HG03575 (cell line): Measurements from ENCODE around the gene SAT1.
"Not testable (repeated sequence)": the region's sequence is repeated elsewhere in the genome, so short reads cannot be mapped to it uniquely, and the experiment has no call there.

ENCODE experiments used
- ATAC-seq: cut with Tn5 transposase; IDR thresholded peaks from one replicate; pipeline ENCODE4 v1.9.1; 2021; ENCODE audit not compliant: unreplicated experiment, insufficient number of reproducible peaks, low FRiP score; ENCODE audit errors: extremely low read depth

Gene SAT1

DNA sequence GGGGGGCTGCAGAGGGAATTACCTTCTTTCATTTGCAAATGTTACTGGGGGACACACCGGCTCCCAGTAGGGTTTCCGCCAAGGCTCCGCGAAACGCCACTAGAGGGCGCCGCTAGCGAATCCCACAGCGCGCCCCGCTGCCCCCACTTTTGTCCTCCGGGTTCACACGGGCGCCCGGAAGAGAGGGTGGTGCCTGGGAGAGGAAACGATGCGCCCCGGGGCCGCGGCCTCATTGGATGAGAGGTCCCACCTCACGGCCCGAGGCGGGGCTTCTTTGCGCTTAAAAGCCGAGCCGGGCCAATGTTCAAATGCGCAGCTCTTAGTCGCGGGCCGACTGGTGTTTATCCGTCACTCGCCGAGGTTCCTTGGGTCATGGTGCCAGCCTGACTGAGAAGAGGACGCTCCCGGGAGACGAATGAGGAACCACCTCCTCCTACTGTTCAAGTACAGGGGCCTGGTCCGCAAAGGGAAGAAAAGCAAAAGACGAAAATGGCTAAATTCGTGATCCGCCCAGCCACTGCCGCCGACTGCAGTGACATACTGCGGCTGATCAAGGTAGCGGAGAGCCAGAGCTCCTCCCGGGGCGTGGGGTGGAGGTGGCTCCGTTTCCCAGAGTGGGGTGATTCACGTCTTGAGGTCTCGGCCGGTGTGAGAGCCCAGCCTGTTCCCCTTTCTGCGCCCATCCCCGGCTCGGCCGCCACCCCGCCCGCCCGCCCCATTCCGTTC is at the start of gene SAT1:
SAT1 (plus strand) TSS at position 311 of the 726 bp plus-strand sequence; CDS start at position 490, 179 bp downstream.
- peak; percentile 47 for ATAC-seq

DNA sequence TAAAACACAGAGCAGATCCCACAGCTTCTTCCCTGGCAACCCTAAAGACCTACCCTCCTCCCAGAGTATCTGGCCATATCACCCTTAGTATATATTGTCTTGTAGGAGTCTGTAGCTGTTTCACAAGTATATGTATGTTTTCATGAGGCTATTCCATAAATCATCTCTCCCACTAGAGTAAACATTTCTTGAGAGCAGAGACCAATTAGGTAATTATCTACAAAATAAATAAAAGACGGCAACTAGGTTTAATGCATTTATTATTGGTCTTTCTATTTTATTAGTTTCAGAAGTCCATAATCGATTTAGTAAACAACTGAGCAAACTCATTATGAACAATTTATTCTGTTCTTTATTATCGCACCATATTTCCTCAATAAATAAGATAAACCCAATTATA is 46.9 kb upstream of the SAT1 start:
- no peak for ATAC-seq

DNA sequence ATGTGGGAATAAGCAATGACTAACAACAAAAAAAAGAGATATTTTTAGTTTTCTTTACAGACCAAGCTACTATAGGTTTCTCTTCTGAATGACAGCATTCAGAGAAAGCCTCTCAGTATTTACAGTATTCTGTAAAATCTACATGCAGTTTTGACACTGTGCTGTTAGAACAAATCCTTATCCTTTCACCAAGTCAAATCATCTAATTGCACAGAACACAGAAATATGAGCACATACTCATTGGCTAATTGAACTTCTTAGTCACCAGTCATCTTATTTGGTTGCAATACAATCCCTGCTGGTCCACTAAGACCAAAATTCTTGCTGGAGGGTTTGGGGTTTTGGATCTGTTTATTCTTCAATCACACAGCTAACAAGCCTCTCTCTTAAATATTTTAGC is 45.6 kb upstream of the SAT1 start:
- ATAC-seq = no peak

DNA sequence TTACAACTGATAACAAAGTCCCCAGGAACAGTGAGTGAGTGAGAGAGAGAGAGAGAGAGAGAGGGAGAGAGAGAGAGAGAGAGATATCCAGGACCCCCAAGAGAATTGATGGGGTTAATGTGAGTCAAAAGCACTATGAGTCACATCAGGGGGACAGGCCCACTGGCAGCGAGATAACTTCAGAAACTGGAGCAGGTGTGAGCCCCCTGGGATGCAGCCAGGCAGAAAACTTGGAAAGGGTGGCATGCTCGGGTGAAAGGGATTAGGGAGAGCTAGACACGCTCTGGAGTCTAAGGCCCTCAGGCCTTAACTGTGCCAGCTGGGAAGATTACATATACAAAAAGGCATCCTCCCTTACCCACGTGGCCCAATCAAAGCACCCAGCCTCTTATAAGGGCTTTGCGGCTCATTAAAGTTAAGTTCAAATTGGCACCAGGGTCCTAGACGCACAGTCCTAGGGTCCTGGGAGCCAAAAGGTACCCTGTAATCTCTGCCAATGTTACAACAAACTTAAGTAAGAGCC is 40.7 kb upstream of the SAT1 start:
- no peak for ATAC-seq

DNA sequence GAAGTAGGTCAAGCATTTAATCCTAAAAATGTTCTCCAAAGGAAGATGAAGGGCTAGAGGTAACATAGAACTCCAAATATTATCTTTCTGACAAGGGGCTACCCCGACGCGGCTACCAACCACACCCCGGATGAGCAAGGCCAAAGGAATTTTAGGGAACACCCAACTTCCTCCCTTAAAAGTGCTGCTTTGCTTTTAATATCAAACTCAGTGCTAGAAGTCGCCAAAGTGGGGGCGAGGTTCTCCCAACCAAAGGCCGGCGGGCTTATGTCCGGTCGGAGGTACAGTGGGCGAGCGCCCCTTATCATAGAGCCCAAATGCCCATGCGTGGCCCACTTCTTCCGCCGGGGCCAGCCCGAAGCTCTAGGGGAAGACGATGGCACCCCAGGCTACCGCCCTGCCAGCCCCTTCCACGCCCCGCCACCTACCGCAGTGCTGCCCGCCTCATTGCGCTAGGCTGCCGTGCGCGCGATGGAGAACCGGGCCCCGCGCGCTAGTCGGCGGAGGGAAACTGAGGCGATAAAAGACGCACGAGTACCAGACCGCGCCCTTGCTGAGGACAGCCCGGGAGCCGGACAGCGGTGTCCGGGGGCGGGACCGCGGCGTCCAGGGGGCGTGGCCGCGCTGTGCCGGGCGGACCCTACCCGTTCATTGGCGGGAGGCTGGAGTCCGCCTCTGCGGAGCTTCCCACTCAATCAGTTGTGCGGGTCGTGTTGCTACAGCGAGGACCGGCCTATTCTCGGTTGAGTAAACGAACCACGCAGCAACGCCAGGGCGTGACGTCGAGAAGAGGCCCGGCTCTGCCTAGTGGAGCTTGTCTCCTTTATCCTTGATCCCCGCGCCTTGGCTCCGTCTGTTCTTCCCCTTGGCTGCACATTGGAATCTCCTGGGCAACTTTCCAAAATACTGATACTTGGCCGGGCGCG is 40.0 kb upstream of the SAT1 start, which contains the start of gene ACOT9:
ACOT9 (minus strand) TSS at position 580 of the 926 bp plus-strand sequence; CDS start at position 448, 132 bp downstream.
- ATAC-seq = peak; percentile 65

DNA sequence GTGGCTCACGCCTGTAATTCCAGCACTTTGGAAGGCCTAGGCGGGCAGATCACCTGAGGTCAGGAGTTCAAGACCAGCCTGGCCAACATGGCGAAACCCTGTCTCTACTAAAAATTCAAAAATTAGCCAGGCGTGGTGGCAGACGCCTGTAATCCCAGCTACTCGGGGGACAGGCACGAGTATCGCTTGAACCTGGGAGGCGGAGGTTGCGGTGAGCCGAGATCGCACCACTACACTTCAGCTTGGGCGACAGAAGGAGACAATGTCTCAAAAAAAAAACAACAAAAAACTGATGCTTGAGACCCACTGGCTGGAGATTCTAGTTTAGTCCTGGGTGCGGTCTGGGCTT is 39.4 kb upstream of the SAT1 start:
- not testable (repeated sequence) for ATAC-seq

DNA sequence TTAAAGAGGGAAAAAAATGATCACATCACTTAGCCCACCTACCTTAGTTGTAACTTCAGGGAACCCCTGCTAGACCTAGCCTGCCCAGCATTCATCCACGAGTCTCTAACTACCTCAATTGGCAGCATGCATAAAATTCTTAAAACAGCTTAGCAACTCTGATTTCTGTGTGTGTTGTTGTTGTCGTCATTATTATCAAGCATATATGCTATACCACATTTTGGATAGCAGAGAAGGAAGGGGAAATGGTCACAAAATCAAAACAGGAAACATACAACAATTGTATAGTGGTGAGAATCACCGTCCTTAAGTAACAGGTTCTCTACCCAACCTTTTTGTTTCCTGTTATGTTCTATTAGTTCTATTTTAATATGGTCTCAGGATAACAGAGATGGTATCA is 37.2 kb upstream of the SAT1 start:
- ATAC-seq = no peak

DNA sequence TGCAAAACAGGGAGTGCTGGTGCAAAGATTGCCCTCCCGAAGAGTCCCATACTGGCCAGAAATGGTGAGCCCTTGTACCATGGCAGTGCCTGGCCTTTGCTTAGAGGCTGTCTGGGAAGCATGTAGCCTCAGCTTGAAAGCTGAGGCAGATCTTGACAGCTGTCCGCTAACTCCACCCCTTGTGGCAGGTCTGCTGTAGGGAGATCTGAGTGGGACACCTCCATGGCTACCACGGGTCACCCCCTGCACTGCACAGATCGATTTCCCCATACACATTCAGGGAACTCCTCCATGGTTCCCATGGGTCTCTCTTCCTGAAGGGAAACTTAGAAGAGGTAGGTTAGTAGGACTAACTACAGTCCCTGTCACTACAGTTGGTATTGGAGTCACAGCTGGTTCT is 33.8 kb upstream of the SAT1 start:
- ATAC-seq = no peak

DNA sequence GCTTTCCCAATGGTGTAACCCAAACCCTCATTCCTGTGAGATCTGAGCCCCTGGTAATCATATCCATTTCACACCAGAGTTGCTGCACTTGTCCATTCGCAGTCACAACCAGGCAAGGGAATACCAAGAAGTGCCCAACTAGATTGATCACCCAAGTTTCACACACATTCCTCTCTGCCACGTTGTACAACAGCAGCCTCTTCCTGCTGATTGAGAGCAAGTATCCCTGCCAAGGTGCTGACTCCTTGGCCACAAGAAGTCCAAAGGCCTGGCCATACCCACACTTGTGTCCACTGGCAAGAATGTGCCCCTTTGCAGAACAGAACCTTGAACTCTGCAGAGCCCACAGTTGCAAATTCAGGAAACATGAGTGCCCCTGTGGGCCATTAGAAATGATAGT is 33.4 kb upstream of the SAT1 start:
- ATAC-seq = no peak

DNA sequence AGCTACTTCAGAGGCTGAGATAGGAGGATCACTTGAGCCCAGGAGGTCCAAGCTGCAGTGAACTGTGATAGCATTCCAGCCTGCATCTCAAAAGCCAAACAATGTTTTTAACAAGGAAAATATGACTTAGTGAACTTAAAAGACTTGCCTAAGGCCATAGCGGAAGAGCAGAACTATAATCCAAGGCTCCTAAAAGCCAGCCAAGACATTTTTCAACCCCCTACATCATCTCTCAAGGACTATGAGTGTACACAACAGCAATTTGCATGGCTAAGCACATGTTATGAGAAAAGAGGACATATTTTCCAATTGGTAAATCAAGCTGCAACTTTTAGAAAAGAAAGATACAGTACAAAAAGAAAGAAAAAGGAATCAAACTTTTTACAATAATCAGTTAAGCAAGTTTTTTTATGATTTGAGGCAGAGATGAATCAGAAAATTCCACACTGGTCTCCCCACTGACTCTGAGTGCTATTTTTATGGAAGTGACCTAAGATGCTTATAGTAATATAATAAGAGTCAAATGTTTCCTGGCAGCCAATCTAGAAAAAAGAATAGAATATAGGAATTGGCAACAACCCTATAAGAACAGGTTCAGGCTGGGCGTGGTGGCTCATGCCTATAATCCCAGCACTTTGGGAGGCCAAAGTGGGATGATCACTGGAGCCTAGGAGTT is 30.1 kb upstream of the SAT1 start:
- no peak for ATAC-seq

DNA sequence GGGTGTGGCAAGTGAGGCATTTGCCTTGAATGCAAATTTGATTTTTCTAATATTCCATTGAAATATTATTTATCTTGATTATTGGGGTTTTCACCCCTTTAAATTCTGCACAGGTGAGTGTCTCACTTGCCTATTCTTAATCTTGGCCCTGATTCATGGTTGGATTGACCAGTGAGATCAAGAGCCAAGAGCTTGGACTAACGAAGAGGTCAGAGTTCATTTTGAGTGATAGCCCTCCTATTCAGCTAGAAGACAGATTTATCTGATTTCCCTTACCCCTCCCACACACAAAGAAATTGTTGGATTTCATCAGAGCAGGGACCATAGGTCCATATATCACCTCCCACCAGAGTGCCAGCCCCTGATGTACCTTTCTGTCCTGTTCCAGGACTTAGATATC is 28.3 kb upstream of the SAT1 start:
- ATAC-seq = no peak

DNA sequence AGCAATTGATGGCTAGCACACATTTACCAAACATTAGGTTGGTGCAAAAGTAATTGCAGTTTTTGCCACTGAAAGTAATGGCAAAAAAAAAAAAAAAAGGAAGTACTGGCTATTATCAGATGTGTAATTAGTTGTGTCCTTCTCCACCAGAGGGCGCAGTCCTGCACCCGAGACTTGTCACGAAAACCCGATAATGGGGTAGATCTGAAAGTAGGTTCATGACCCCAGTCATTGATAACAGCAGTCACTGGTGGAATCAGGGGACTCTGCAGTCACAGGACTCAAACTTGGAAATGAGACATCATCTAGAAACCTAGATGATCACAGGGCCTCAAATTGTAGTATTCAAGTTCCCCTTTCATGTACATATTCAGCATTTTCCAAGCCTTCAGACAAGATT is 26.8 kb upstream of the SAT1 start:
- ATAC-seq = peak; percentile 86

DNA sequence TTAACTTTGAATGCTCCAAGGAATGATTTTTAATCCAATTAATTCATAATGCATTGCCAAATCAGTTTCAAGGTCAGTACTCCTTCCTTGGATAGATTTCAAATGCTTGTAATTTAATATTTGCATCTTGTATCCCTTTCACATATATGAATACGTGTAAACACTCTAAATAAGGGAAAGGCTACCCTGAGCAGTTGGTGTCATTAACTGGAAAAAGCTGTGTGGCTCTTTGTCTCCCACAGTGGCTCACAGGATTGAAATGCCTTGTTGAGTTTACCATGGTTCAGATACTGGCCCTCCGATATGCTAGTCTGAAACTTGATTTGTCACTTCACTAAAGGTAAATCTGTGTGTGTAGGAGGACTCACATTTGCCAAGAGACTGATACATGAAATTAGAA is 23.2 kb upstream of the SAT1 start:
- ATAC-seq = no peak

DNA sequence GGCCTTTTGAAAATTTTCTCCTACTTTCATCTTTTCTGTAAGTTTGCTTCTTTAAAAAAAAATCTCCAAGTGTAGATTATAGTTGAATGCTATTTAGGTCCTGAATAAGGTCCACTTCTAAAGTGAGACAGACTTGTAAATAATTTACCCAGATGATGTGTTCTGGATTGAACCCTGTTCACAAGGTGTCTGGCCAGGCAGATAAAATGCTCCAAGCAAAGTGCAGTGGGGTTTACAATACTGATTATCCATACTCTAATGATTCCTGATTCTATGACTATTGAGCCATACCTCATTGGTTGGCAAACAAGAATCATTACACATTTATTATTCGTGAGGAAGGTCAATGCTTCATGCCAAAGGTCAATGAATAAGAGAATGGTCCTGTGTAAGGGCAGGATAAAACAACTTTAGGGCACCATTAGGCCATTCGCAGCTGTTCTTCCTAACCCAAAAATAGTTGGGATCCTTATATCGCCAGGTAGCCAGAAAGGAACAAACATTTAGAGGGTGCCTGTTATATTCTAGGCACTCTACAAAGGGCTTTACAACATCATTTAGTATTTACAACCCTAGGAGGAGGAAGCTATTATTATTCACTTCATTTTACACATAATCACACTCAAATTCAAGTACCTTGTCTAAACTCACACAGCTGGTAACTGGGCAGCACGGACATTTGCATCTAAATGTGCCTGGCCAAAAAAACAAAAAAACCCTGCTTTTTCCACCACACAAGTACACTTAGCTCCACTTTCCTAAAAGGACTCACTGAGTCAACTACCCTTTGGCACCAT is 18.6 kb upstream of the SAT1 start:
- no peak for ATAC-seq

DNA sequence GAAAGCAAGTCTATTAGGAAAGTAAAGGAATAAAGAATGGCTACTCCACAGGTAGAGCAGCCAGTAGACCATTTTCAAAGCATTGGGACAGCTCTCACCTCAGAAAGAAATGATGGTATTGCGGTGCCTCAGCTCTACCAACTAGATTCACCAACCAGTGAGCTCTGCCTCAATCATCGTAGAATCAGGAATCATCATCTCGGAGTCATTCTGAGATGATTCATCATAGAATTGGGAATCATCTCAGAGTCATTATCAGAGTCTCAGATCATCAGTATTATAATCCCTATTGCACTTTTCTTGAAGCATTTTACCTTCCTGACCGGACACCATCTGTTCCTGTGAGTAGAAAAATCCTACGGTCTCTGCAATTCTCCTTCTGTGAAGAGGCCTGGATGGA is 17.5 kb upstream of the SAT1 start:
- no peak for ATAC-seq

DNA sequence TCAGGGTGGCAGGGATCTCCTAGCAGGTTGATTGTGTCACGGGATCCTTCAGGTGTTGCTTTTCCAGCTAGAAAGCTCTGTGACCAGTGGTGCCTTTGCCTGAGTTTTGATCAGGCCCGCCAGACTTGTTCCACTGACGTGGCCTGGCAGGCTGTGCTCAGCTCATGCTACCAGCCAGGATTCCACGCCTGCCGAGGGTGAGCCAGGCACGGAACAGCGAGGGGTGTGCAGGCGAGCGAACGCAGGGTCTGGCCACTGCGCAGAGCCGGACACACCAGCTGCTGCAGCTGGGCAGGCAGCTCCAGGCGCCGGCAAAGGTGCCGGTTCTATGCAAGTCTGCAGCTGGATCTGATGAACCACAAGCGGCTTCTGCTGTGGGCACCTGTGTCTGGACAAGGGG is 17.1 kb upstream of the SAT1 start:
- ATAC-seq = no peak

DNA sequence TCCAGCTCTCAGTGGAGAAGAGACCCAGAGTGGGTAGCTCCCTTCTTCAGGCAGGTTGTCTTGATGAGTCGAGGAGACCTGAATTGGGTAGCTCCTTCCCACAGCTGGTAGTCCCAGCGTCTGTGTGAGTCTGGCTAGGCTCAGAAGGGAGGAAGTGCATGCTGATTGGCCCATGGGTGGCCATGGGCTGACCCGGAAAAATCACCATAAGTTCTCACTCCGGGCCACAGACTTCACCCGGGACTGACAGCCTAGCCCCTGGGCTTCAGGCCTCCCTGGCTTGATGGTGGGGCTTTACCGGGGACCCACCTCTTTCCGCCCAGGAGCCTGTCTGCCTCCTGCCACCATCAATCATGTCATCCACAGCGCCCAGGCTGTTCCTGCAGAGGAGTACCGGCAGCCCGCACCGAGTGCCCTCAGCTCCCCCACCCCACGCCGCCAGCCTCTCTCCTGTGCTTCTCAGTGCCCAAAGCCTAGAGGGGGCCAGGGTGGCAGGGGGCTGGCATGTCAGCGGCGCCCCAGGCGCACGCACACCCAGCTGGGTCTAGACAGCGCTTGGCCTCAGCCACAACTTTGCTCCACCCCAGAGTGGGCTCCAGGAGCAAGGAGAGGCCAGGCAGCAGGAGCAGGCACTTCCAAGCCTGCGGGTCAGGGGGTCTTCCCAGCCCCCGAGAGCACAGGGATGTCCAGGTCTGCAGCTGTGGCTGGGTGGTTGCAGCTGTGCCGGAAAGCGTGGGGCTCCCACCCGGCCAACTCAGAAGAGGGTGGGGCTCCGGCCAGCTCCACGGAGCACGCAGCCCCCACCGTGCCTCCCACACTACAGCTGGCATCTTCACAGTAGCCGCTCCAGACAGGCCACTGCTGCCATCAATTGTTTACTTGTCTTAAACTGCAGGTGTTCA is 16.1 kb upstream of the SAT1 start:
- ATAC-seq = no peak

DNA sequence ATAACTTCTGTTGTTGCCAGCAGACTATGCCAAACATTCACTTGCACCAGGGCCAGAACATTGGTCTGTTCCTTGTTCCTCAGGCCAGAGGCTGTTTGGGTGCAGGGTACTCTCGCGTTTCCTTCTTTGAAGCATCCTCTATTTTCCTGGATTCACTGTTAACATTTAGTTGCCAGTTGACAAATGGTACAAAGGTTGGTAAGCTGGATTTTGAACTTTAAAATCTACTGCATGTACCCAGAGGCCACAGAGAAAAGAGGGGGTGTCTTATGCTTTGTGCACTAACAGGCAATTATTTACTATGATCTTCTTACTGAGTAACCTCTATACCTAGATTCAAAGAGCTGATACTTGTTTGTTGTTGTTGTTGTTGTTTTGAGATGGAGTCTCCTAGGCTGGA is 12.8 kb upstream of the SAT1 start:
- no peak for ATAC-seq
